ENCODE data around the gene KTN1.

Gene KTN1

DNA sequence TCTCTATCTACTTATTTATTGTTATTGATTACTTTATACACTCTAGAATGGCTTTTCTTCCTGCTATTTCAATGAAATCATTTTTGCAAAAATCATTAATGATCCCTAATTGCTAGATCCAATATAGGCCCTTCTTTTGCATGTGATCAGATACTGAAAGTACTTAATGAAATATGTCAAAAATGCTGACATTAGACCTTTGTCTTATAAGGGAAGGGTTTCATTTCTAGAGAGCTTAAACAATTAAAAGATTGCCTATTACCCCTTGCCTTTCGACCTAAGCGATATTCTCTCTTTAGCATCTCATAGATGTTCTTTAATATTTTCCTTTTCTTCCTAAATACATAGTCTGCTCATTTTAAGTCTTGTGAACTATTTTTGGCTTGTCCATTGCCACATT lies 101.1 kb downstream of the KTN1 start:
- DNase-seq (ENCODE audit: low spot score): no peak

DNA sequence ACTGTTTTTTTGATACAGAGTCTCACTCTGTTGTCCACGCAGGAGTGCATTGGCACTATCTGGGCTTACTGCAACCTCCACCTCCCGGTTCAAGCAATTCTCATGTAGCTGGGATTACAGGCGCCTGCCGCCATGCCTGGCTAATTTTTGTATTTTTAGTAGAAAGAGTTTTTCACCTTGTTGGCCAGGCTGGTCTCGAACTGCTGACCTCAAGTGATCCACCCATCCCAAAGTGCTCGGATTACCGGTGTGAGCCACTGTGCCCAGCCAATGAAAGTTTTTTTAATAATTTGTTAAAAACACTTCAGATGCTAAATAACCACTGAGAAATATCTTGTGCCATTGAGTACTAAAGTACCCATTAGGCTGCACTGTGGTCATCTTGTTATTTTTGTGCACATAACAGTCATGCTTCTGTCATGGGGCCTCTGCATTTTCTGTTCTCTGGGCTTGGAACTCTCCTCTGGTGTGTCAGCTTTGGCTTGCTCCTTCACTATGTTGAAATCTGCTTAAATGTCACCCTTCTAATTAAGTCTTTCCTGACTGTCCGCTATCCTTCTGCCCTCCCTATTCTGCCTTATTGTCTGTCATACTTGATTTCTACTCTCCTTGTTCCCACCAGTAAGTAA lies 105.1 kb downstream of the KTN1 start:
- no peak for DNase-seq (ENCODE audit: low spot score)

DNA sequence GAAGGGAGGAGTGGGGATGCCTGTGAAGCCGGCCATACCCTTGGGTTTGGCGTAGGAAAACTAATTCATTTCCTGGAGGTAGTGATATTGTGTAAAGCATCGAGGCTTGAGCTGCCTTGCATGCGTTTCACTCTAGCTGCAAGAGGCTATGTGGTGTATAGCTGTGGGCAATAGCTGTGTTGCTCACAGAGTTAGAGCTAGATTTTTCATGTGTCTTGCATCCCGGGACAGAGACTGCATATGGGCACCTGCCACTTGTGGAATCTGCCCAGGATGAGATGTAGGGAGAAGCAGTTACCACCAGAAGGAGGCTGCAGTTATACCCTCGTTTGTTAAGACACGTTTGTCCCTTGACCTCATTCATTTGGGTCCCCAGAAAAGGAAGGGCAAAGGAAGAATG lies 106.7 kb downstream of the KTN1 start:
- DNase-seq (ENCODE audit: low spot score): no peak

DNA sequence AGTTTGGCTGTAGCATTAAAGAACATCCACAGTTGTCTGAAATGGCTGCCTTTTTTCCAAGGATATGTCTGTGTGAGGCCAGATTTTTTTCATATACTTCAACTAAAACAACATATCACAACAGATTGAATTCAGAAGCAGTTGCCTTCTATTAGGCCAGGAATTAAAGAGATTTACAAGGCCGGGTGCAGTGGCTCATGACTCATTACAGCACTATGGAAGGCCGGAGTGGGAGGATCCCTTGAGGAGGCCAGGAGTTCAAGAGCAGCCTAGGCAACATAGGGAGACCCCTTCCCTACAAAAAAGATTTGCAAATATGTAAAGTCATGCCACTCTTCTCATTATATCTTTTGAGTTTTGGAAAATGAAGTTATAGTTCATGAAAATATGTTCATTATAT lies 108.6 kb downstream of the KTN1 start:
- DNase-seq (ENCODE audit: low spot score): no peak

DNA sequence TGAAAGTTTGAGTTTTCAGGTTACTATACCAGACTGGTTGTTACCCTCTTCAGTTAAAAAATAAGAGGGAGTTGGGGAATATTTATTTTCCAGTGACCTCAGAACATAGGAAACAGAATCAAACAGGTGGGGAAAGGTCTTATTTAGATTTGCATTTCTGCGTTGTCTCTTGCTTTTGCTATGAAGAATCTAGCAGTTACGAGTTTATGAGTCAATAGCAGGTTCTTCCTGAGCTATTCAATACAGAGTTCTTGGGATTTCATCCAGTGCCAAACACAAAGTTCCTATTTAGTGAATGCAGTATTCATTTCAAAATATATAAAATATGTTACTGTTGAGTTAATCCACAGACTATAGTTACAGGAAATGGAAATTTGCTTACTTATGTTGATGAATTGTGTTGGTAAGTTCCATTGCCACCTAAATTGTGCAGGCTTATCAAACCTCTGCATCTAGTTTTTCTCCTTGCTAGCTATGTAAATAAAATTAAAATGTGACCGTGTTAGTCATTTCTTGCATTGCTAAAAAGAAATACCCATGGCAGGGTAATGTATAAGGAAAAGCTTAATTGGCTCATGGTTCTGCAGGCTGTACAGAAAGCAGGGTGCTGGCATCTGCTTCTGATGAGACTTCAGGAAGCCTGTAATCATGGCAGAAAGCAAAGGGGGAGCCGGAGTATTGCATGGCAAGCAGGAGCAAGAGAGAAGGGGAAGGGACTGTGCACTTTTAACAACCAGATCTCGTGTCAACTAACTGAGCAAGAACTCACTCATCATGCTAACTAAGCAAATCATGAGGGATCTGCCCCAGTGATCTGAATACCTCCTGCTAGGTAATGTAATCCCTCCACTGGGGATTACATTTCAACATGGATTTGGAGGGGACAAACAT lies 110.2 kb downstream of the KTN1 start:
- no peak for DNase-seq (ENCODE audit: low spot score)

DNA sequence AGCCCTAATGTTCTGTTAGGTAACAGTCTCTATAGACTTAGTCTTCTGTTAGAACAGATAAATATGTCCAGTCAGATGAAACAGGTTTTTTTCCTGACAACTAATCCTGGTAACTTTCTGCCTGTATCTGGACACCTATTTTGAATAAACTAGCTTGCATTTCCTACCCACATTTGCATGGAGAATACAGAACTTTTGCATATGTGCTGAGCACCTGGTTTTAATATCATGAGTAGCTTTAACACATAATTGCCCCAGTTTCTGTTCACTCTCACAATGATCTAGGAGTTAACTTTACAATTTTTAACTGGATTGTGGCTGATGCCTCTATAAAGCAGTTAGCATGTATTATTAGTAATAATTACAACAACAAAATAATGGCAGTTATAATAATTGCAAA lies 111.7 kb downstream of the KTN1 start:
- no peak for DNase-seq (ENCODE audit: low spot score)

DNA sequence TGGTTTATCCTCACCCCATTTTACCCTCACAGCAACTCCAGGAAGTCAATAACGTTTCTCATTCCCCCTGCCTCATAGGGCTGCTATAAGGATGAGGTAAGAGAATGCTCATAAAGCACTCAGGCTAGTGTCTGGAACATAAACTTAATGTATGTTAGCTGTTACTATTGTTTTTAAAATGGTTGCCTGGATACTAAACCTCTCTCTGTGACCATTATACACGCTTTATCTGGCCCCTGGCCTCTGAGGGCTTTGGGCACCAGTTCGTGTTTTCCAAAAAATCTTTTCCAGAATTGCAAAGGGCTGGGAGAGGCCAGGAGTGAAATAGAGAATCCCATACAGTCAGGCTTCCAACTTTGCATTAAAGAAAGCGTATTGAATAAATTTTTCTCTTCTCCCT lies 113.9 kb downstream of the KTN1 start:
- no peak for DNase-seq (ENCODE audit: low spot score)

DNA sequence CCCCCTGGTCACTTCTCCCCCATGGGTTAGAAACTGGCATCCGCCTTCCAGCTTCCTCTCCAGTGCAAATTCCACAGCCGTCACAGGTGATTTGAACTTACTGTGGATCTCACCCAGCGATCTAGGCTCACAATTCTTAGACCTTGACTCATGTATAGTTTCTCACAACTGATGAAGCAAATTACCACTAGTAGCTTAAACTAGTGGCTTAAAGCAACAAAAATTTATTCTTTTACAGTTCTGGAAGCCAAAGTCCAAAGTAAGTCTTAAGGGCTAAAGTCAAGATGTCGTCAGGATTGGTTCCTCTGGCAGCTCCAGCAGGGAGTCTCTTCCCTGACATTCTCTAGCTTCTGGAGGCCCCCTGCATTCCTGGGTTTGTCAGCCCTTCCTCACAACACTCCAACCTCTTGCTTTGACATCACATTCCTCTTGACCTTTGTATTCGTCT lies 117.4 kb downstream of the KTN1 start:
- no peak for DNase-seq (ENCODE audit: low spot score)

DNA sequence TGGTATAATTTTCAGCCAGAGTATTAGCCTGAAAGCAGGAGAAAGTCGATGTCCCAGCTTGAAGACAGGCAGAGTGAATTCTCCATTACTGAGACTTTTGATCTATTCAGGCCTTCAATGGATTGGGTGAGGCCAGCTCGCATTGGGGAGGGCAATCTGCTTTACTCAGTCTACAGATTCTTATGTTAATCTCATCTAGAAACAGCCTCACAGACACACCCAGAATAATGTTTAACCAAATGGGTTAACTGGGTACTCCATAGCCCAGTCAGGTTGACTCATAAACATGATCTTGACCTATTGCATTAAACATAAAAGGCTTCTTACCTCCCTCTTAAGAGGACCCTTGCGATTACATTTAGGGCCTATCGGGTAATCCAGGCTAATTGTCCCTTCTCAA lies 118.0 kb downstream of the KTN1 start:
- DNase-seq (ENCODE audit: low spot score): no peak

DNA sequence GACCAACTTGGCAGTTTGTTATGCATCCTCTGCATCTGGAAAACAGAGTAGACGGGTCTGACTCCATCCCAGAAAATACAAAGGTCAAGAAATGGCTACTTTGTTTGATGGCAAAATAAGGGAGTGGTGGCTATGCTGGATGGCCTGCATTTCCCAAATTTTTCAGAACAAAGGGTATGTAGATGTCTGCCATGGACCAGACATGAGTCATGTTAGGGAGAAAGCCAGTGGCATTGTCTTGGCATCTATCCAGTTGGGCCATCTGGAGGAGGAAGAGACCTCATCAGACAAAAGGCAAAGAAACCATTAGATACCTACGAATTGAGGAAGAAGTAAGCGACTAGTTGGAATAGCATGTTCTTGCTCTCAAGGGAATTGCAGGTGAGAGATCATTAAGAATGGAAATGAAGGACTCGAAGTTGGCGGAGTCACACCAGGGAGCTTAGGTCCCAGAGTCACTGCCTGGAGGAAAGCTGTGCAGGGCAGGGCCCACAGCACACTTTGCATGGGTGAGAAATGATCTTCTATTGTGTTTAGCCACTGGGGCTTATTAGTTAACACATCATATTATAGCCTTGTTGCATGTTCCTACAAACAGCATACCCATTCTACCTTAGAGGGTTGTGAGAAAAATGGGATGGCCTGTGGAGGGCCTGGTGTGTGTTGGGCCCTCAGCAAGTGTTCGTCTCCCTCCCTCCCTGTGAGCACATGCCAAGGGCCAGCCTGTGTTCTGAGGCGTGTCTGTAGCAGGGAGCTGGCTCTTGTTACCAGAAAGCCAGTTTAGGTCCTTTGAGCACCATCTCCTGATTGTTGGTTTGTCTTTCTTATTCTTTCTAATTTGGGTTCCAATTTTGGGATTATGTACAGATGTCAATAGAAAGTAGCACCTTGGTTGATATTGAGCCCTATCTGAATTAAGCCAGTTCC lies 119.4 kb downstream of the KTN1 start:
- DNase-seq (ENCODE audit: low spot score): no peak

DNA sequence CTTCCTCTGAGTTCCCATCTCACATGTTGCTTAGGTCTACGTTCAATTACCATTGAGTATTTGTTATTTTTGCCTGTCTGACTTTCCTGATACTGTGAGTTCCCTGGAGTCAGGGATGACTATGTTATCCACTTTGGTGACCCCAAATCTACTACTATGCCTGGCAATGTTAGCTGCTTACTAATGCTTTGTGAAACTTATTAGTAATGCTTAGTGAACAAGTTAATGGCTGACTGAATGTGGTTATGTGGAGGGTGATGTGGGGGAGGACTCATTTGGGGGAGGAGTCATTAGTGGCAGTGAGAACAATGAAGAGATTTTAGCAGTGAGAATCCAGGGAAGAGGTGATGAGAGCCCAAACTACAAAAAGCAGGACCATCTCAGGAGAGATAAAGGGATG lies 121.6 kb downstream of the KTN1 start:
- DNase-seq (ENCODE audit: low spot score): no peak

DNA sequence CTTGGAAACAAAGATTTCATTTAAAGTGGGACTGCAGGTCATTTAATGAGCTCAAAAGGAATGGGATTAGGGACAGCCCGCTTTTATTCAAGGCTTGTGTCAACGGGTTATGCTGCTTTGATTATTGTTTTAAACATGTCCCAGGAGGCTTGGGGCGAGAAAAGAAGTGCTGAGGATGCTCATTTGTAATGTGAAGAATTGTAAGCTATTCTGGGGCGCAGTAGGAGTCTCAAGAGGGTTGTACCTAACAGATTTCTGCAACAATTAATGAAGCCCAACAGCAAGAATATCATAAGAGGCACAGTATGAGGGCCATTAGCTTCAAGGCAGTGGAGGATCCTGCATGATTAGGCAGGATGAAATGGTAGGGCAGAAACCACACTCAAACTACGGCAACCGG lies 122.5 kb downstream of the KTN1 start:
- no peak for DNase-seq (ENCODE audit: low spot score)

DNA sequence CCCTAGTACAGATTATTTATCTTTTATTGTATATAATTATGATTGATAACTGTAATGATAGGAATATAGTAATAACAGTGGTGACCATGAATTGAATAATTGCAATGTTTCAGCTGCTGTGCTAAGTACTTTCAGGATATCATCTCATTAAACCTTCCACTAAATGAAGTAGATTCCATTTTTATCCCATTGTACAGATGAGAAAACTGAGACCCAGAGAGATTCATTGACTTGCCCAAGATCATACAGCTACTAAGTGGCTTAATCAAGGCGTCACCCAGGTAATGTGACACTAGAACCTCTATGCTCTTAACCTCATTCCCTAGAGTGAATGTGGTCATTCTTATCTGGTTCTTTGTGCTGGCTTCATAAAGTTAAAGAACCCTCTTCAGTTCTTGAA lies 124.6 kb downstream of the KTN1 start:
- no peak for DNase-seq (ENCODE audit: low spot score)

DNA sequence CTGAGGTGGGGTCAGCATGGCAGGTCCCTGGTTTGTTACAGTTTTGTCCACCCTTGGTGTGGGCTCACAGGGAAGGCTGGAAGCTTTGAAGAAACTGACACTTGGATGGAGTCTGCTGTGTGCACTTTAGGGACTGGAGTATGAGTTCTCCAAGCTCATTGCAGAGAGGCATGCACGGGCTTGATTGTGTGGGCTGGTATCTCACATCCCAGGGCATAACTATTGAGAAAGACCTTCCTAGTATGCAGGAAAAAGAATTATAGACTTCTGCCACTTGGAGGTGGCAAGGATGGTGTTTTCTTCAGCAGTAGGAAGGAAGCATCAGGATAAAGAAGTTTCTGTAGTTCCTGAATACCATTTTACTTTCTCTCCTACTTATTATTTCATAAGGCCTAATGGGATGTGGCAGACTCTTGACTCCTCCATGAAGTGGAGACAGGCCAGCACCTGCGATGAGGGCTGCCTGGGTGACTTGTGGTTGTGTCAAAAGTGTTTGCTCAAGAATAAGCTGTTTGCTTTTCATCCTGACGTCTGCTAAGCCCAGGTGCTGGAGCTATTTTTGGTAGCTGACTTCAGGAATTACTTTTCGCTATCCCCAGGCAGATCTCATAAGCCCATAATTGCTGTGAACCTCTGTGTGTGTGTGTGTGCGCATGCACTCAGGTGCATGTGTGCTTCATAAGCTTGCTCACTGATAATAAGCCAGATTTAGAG lies 125.8 kb downstream of the KTN1 start:
- no peak for DNase-seq (ENCODE audit: low spot score)

DNA sequence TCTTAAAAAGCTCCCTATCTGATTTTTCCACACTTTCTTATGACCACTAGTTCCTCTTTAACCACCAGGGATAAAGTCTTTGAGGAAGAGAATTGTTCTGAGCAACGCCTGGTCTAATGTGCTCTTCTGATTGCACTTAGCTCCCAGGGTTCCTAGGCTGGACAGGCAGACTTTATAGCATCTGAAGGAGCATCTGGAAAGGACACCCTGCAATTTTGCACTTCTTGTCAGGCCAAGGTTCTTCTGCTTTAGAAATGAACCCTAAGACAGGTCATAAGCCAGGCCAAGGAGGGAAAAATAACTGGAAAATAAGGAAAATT lies 126.3 kb downstream of the KTN1 start:
- no peak for DNase-seq (ENCODE audit: low spot score)

DNA sequence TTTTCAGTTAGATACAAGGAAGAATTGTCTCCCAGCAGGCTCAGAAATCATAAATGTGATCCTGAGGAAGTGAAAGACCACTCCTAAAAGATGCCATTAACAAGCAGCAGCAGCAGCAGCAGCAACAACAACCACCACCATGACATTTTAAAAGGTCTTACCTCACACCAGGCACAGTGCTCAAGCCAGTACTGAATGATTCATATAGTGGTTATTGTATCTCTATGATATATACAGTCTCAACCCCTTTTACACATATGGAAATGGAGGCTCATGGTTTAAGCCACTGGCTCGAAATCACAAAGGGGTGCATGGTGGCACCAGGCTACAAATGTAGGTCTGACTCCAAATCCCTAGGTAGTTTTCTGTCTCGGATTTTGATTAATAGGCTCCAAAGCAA lies 126.9 kb downstream of the KTN1 start:
- DNase-seq (ENCODE audit: low spot score): no peak

DNA sequence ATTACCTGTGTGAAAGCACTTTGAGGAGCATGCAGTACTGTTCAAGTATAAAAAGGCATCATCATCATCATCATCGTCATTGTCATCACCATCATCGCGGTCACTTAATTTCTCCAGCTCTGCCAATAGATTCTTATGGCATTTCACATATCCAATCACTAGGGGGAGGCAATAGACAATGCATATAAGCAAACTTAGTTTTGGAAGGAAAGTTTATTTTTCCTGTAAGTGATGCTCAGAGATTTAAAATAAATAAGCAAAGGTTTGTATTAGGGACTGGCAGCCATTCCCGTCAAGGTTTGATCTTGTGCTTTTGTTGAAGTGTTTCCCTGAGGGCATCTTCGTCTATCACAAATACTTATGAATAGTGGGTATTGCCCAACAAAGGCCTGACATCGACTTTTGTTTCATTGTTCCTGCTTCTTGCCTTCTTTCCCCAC lies 127.4 kb downstream of the KTN1 start:
- peak; percentile 9 for DNase-seq (ENCODE audit: low spot score)

DNA sequence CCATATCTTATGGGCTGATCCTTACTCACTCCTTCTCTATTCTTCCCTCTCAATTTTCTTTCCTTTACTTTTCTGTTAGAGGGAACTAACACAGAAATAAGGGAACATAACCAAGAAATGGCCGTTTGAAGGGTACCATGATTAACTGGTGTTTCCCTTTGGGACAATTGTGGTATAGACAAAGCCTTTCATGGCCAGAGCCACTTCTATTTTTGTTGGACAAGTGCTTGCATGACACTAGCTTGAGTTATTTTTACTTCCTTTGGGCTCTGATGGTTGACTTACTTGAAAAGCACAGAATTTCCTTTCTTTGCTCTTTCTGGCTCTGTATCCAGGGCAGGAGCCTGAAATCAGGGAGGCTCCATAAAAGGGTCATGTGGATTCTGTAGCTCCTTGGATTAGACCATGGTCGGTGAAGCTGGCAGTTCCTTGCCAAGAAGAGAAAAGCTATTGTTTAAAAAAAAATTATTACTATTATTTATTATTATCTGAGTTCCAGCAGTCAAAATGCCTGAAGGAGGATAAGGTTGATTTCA lies 130.6 kb downstream of the KTN1 start:
- no peak for DNase-seq (ENCODE audit: low spot score)

DNA sequence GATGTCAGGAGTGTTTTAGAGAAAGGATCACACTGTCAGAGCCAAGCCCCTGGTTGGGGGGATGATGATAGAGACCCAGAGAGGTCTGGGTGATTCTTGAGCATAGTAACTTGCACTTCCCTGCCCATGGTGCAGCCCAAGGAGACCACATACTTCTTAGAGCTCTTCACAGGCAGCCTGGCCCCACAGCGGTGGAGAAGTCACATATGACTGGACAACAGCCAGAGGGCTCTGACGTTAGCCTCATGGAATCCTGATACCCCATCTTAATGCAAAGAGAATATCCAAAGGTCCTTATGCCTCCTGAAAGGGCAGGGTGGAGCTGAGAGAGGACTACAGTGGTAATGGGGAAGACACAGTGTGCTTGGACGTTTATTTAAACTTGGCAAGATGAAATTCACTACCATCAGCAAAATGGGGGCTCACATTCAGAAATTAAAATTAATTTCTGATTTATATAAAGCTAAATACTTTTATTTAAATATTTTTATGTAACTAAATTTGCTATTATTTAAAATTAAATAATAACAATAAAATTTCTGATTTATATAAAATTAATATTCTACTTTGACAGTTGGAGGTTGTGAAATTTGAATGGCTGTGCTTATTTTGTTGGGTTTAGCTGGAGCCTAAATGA lies 131.3 kb downstream of the KTN1 start:
- no peak for DNase-seq (ENCODE audit: low spot score)

DNA sequence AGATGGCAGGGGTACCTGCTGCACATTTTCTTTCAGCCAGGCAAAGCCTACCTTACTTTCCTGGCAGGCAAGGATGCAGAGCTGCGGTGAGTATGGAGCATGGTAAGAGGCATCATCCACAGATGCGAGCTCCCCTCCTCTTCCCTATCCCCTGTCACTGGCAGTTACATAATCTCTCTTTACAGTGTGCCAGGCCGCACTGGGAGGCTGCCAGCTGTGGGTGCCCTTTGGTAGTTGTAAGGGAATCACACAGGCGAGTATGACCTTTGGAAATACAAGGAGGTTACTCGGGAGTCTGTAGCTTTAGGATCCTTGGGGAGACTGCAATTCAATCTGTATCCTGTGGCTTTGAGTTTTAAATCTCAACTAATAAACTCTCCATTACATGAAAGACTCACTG lies 132.5 kb downstream of the KTN1 start:
- DNase-seq (ENCODE audit: low spot score): no peak

DNA sequence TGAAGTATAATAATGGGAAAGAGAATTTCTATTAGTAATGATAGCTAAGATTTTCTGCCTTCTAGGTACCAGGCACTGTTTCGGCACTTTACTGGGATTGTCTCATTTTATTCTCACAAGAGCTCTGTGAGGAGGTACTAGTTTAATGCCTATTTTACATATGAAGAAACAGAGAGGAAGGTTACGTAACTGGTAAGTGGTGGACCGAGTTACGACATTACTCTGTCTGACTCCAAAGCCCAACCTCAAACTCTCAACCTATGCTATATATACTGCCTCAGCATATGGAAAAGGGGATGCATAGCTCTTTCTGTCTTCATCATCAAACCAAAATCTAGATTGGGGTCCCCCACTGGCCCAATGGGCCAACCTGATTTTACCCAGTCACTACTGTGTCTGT lies 133.5 kb downstream of the KTN1 start:
- DNase-seq (ENCODE audit: low spot score): no peak

All from CD4-positive, alpha-beta T cell treated with Interleukin-15 for 4 hours (primary cell).